HepG2 (cell line): Measurements from ENCODE around the gene CRTAC1.

Experiments used
- AKAP8 ChIP-seq: sonication (generic); formaldehyde crosslinking; IDR thresholded peaks from 2 replicates; pipeline ENCODE4 v1.5.1; 2020; ENCODE audit warnings: mild to moderate bottlenecking, missing genetic modification reagents
- ATAD3A ChIP-seq: sonication (generic); formaldehyde crosslinking; IDR thresholded peaks from 2 replicates; pipeline ENCODE4 v1.4.0; 2020; ENCODE audit warnings: missing genetic modification reagents
- ATF2 ChIP-seq: sonication (generic); formaldehyde crosslinking; IDR thresholded peaks from 2 replicates; pipeline ENCODE4 v1.4.0; 2020; ENCODE audit warnings: missing genetic modification reagents
- ATF3 ChIP-seq: sonication (generic); formaldehyde crosslinking; IDR thresholded peaks from 2 replicates; pipeline ENCODE4 v1.4.0; 2020; ENCODE audit warnings: missing genetic modification reagents
- BRF2 ChIP-seq: sonication (generic); formaldehyde crosslinking; IDR thresholded peaks from 2 replicates; pipeline ENCODE4 v1.8.1; 2022; ENCODE audit warnings: mild to moderate bottlenecking, missing genetic modification reagents
- CBX1 ChIP-seq: IDR thresholded peaks from one replicate; pipeline ENCODE4 v1.6.1; 2016; ENCODE audit warnings: antibody characterized with exemption, low read depth
- CTCF ChIP-seq: sonication (generic); formaldehyde crosslinking; IDR thresholded peaks from 2 replicates; pipeline ENCODE4 v1.5.0; 2020; ENCODE audit warnings: mild to moderate bottlenecking, missing genetic modification reagents, moderate library complexity
- EP300 ChIP-seq, 3 experiments: sonication (generic) in 1 of 3; formaldehyde crosslinking in 1 of 3; IDR thresholded peaks; 2 replicates each; pipeline versions ENCODE4 v1.5.1 to v1.6.1; 2011 to 2020; ENCODE audit warnings: low read depth in 2 of 3, low read length in 2 of 3, borderline replicate concordance in 1 of 3, improper control_type of control experiment in 1 of 3, mild to moderate bottlenecking in 1 of 3, missing genetic modification reagents in 1 of 3, moderate library complexity in 1 of 3
- EZH2 ChIP-seq: conservative IDR thresholded peaks from 2 replicates; pipeline ENCODE4 v1.6.1; 2012; ENCODE audit warnings: mild to moderate bottlenecking, low read depth, low read length, moderate library complexity
- ZNF629 ChIP-seq: sonication (generic); formaldehyde crosslinking; conservative IDR thresholded peaks from 2 replicates; pipeline ENCODE4 v1.5.0; 2020; ENCODE audit warnings: missing genetic modification reagents

- no peak for TF ChIP-seq BRF2
- no peak for TF ChIP-seq CTCF
- TF ChIP-seq AKAP8 (CRISPR knock-in tag): no peak
- TF ChIP-seq ATF2 (CRISPR knock-in tag): no peak
- no peak for TF ChIP-seq EZH2
- TF ChIP-seq ATAD3A (CRISPR knock-in tag): no peak
- TF ChIP-seq ZNF629 (CRISPR knock-in tag): no peak
- TF ChIP-seq CBX1: no peak
- TF ChIP-seq ATF3: no peak
- TF ChIP-seq EP300 (IDR thresholded peaks at IDR 0.05; ENCODE audit: low read depth in 2 of 2, low read length in 2 of 2): no peak
- no peak for TF ChIP-seq EP300 (CRISPR knock-in tag; IDR thresholded peaks at IDR 0.05; ENCODE audit: borderline replicate concordance)
These were observed 60.8 kb downstream of the CRTAC1 start for GRCh38 chr10:97969538-97970079.
